Activated T-helper 1 cell treated with anti-CD3 and anti-CD28 coated beads, Interleukin-2, amount 50 U/mL, for 16 hours (primary cell): ENCODE data around the gene MUC3A.

Experiments
- DNase-seq, 2 donors: peaks; one replicate each; pipeline ENCODE4 v3.0.0-alpha.2; 2020; ENCODE audit warnings: low read depth in 1 of 2, low spot score in 1 of 2

The MUC3A gene

GRCh38 chr7:101017064-101017777 is 67.9 kb downstream of the MUC3A start:
- peak; percentile 39 to 52 for DNase-seq
